IMR-90 (cell line): ENCODE measurements around the gene BMP8A. TPM values are rescaled to one million over a fixed set of nuclear protein-coding genes. Genes with fewer than 3 reads are reported as not detected.
A peak's percentile ranks its signal among the peaks of the same experiment; 100 is the strongest.

Experiments used
- ATAC-seq: fragments of 200-7000 bp; cut with Tn5 transposase; 2 replicates; pipeline ENCODE4 v1.9.1; 2020; ENCODE audit warnings: low read depth, mild to moderate bottlenecking, moderate library complexity
- BruUV-seq: library from RNA; stranded (reverse); fragments of 400-500 nt; replicated peaks from 2 replicates; lab custom pipeline; 2021; lab: Mats Ljungman, UMichigan
- CTCF ChIA-PET: fragments of 300-600 bp; formaldehyde crosslinking; extraction: SDS; loops from one replicate; lab custom pipeline; 2021; ENCODE audit warnings: antibody characterized with exemption; lab: Yijun Ruan, JAX
- POLR2A ChIA-PET: fragments of 300-600 bp; sonication (Branson Sonifier 250); formaldehyde crosslinking; loops from one replicate; lab custom pipeline; 2022; ENCODE audit warnings: antibody characterized with exemption; ENCODE audit not compliant: unreplicated experiment; lab: Charles Lee
- DNase-seq: peaks from one replicate; pipeline ENCODE4 v3.0.0; 2013
- H2AFZ ChIP-seq: replicated peaks from 2 replicates; pipeline ENCODE3; 2013; ENCODE audit warnings: low read length, mild to moderate bottlenecking; ENCODE audit not compliant: poor library complexity
- H2AK5ac ChIP-seq: 2 replicates; pipeline ENCODE4 v1.6.1; 2013; ENCODE audit warnings: low read depth, low read length, inconsistent platforms
- H2AK9ac ChIP-seq: replicated peaks from 2 replicates; pipeline ENCODE3; 2013; ENCODE audit warnings: mild to moderate bottlenecking, low read depth, low read length, moderate library complexity; ENCODE audit not compliant: poor library complexity
- H2BK120ac ChIP-seq: 2 replicates; pipeline ENCODE4 v1.6.1; 2013; ENCODE audit warnings: low read depth, low read length, inconsistent platforms
- H2BK15ac ChIP-seq: 3 replicates; pipeline ENCODE4 v1.6.1; 2013; ENCODE audit warnings: low read depth, low read length, inconsistent platforms
- H2BK20ac ChIP-seq: 2 replicates; pipeline ENCODE4 v1.6.1; 2013; ENCODE audit warnings: low read depth, mild to moderate bottlenecking, inconsistent platforms, low read length, moderate library complexity
- H2BK5ac ChIP-seq: 2 replicates; pipeline ENCODE4 v1.6.1; 2013; ENCODE audit warnings: mild to moderate bottlenecking, low read depth, low read length, inconsistent platforms; ENCODE audit not compliant: poor library complexity, severe bottlenecking
- H3K14ac ChIP-seq: replicated peaks from 2 replicates; pipeline ENCODE4 v1.6.1; 2013; ENCODE audit warnings: low read depth, low read length, inconsistent platforms
- H3K18ac ChIP-seq: 2 replicates; pipeline ENCODE4 v1.6.1; 2013; ENCODE audit warnings: low read depth, low read length, control low read depth
- H3K23ac ChIP-seq: 2 replicates; pipeline ENCODE4 v1.6.1; 2013; ENCODE audit warnings: low read depth, low read length, inconsistent platforms
- H3K27ac ChIP-seq: 2 replicates; pipeline ENCODE4 v1.5.1; 2013; ENCODE audit warnings: mild to moderate bottlenecking, control low read depth, low read length; ENCODE audit not compliant: insufficient read depth
- H3K27me3 ChIP-seq: 2 replicates; pipeline ENCODE4 v1.6.1; 2013; ENCODE audit warnings: low read length; ENCODE audit not compliant: control insufficient read depth, insufficient read depth
- H3K36me3 ChIP-seq: 2 replicates; pipeline ENCODE4 v1.6.1; 2013; ENCODE audit warnings: low read length, mixed read lengths; ENCODE audit not compliant: control insufficient read depth, insufficient read depth
- H3K4ac ChIP-seq: 2 replicates; pipeline ENCODE4 v1.6.1; 2013; ENCODE audit warnings: low read depth, low read length, inconsistent platforms
- H3K4me1 ChIP-seq: 2 replicates; pipeline ENCODE4 v1.6.1; 2013; ENCODE audit warnings: low read length, mixed read lengths; ENCODE audit not compliant: control insufficient read depth, insufficient read depth
- H3K4me2 ChIP-seq: 2 replicates; pipeline ENCODE4 v1.6.1; 2013; ENCODE audit warnings: low read depth, mild to moderate bottlenecking, control low read depth, low read length, moderate library complexity
- H3K4me3 ChIP-seq: 2 replicates; pipeline ENCODE4 v1.5.1; 2013; ENCODE audit warnings: low read depth, mild to moderate bottlenecking, control low read depth, low read length, moderate library complexity; ENCODE audit not compliant: insufficient read depth
- H3K56ac ChIP-seq: 2 replicates; pipeline ENCODE4 v1.6.1; 2013; ENCODE audit warnings: low read length, inconsistent platforms; ENCODE audit not compliant: insufficient read depth; ENCODE audit errors: extremely low read depth
- H3K79me1 ChIP-seq, 2 experiments: 2 replicates each; pipeline ENCODE4 v1.6.1; 2013; ENCODE audit warnings: low read length in 2 of 2, inconsistent platforms in 1 of 2, low read depth in 1 of 2
- H3K9ac ChIP-seq: 2 replicates; pipeline ENCODE4 v1.6.1; 2013; ENCODE audit warnings: low read depth, low read length, control low read depth
- H3K9me1 ChIP-seq: 2 replicates; pipeline ENCODE4 v1.6.1; 2013; ENCODE audit warnings: low read length, inconsistent platforms; ENCODE audit not compliant: insufficient read depth
- H3K9me3 ChIP-seq: 2 replicates; pipeline ENCODE4 v1.6.1; 2013; ENCODE audit warnings: low read length; ENCODE audit not compliant: control insufficient read depth, insufficient read depth
- H4K20me1 ChIP-seq: 2 replicates; pipeline ENCODE4 v1.6.1; 2013; ENCODE audit warnings: low read length, inconsistent platforms; ENCODE audit not compliant: insufficient read depth
- H4K5ac ChIP-seq: 2 replicates; pipeline ENCODE4 v1.6.1; 2013; ENCODE audit warnings: mild to moderate bottlenecking, low read depth, low read length, control low read depth
- H4K8ac ChIP-seq, 2 experiments: 2 replicates each; pipeline ENCODE4 v1.6.1; 2013; ENCODE audit warnings: low read depth in 2 of 2, low read length in 2 of 2, control low read depth in 1 of 2, inconsistent platforms in 1 of 2
- H4K91ac ChIP-seq: 2 replicates; pipeline ENCODE4 v1.6.1; 2013; ENCODE audit warnings: low read depth, low read length, inconsistent platforms; ENCODE audit not compliant: insufficient read depth
- BHLHE40 ChIP-seq: fragments of 150-350 bp; IDR thresholded peaks from 2 replicates; pipeline ENCODE4 v1.6.1; 2016; ENCODE audit warnings: mild to moderate bottlenecking, low read depth, low read length
- CEBPB ChIP-seq: IDR thresholded peaks from 2 replicates; pipeline ENCODE4 v1.6.1; 2012; ENCODE audit warnings: low read depth, low read length, improper control_type of control experiment
- FOS ChIP-seq: fragments of 150-350 bp; IDR thresholded peaks from 2 replicates; pipeline ENCODE4 v1.6.1; 2016; ENCODE audit warnings: low read depth, low read length
- MAFK ChIP-seq: IDR thresholded peaks from 2 replicates; pipeline ENCODE4 v1.6.1; 2012; ENCODE audit warnings: low read depth, low read length, improper control_type of control experiment
- MAZ ChIP-seq: IDR thresholded peaks from 2 replicates; pipeline ENCODE4 v1.6.1; 2012; ENCODE audit warnings: low read depth, mild to moderate bottlenecking, low read length, improper control_type of control experiment, moderate library complexity, borderline replicate concordance
- RAD21 ChIP-seq: IDR thresholded peaks from 2 replicates; pipeline ENCODE4 v1.6.1; 2012; ENCODE audit warnings: low read length, improper control_type of control experiment
- SMC3 ChIP-seq: fragments of 150-350 bp; IDR thresholded peaks from 2 replicates; pipeline ENCODE4 v1.6.1; 2016; ENCODE audit warnings: low read depth, mild to moderate bottlenecking, antibody characterized with exemption, low read length, moderate library complexity
- WGBS, 2 experiments: methylation state at CpG; one replicate each; pipeline versions ENCODE4 v1.1.5 to v1.1.7; 2013; ENCODE audit warnings: missing lambda C conversion rate in 2 of 2; ENCODE audit not compliant: insufficient read length in 1 of 2; ENCODE audit errors: extremely low coverage in 2 of 2; 5-methylcytosine and 5-hydroxymethylcytosine counted together
- dilution Hi-C: fragments of 300-500 bp; cut with HindIII; formaldehyde crosslinking; loops from one replicate; pipeline ENCODE4 v1.14.3; 2018; ENCODE audit warnings: low sequenced_read_pairs; ENCODE audit not compliant: unreplicated experiment
- in situ Hi-C: fragments of 300-500 bp; cut with MboI; formaldehyde crosslinking; loops from 3 replicates; pipeline ENCODE4 v1.14.3; 2019; ENCODE audit warnings: low sequenced_read_pairs, inconsistent platforms, mixed read lengths
- intact Hi-C: fragments of 100-400 bp; cut with micrococcal nuclease; formaldehyde crosslinking; loops from 2 replicates; pipeline ENCODE4 v1.10.0; 2022
- polyA plus RNA-seq, 3 experiments: library from polyadenylated mRNA; depleted of rRNA; stranded (reverse); fragments of >200 nt; gene quantifications; 2 replicates each; pipeline ENCODE4 v1.2.3, GENCODE V29; 2012; ENCODE audit warnings: low replicate concordance in 1 of 3
- total RNA-seq: library from RNA; depleted of rRNA; stranded (reverse); fragments of >200 nt; gene quantifications from 2 replicates; pipeline ENCODE4 v1.2.3, GENCODE V29; 2012
- TF ChIP-seq, protein P1 (sequence below): fragments of 150-350 bp; IDR thresholded peaks from 2 replicates; pipeline ENCODE4 v1.6.1; 2017; ENCODE audit warnings: mild to moderate bottlenecking, antibody characterized with exemption, low read length, low read depth

The BMP8A gene
- total and polyA plus RNA-seq, 2 of the 4 experiments (the other 2 are of a cell fraction): not detected

GRCh38 chr1:39453603-39454002 is 37.8 kb upstream of the BMP8A start:
- Histone ChIP-seq H3K9me1 (peaks cover 19% of the 10 kb centered on the region), H3K4ac (no peak overlapping the region; the same call in 1 of the 2 replicates), H2AK9ac (no peak overlapping the region), H3K9ac (no peak overlapping the region), H3K23ac (no peak overlapping the region), H4K91ac (no peak overlapping the region), H3K56ac (no peak overlapping the region), H4K5ac (no peak overlapping the region), H3K4me1 (peaks cover 12% of the 10 kb centered on the region), H3K9me3 (no peaks in the 10 kb centered on the region), H3K18ac (no peak overlapping the region), H4K8ac (0 out of 4 replicates have a peak overlapping the region, but pooled peaks of 1 of the 2 experiments have one; percentile 37), H3K36me3 (peaks cover 74% of the 10 kb centered on the region), H2AFZ (no peak overlapping the region), H3K27me3 (no peaks in the 10 kb centered on the region), H2BK15ac (0 out of 3 replicates have a peak overlapping the region, but pooled peaks have one; percentile 9), H2BK5ac (peak overlapping the region; percentile 48), H2BK120ac (peak overlapping the region; percentile 24; the same call in 1 of the 2 replicates), H3K27ac (no peak overlapping the region), H3K4me2 (no peak overlapping the region), H4K20me1 (peaks cover 7% of the 10 kb centered on the region; the same call in 1 of the 2 replicates), H2BK20ac (0 out of 2 replicates have a peak overlapping the region, but pooled peaks have one; percentile 3), H3K4me3 (no peak overlapping the region), H3K14ac (no peak overlapping the region), H2AK5ac (no peak overlapping the region), H3K79me1 (peaks cover 39 to 70% of the 10 kb centered on the region in 2 experiments)
- TF ChIP-seq MAZ: no peak
- no peak for TF ChIP-seq SMC3
- peak; percentile 97 for TF ChIP-seq CEBPB
- TF ChIP-seq RAD21: no peak
- no peak for TF ChIP-seq BHLHE40
- TF ChIP-seq, protein P1, sequence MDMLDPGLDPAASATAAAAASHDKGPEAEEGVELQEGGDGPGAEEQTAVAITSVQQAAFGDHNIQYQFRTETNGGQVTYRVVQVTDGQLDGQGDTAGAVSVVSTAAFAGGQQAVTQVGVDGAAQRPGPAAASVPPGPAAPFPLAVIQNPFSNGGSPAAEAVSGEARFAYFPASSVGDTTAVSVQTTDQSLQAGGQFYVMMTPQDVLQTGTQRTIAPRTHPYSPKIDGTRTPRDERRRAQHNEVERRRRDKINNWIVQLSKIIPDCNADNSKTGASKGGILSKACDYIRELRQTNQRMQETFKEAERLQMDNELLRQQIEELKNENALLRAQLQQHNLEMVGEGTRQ: no peak
- no peak for TF ChIP-seq FOS
- TF ChIP-seq MAFK: no peak
- dilution Hi-C loops: loop anchor here (25.0 kb wide), 1 partner anchor 91 kb away; no protein-coding TSS in a partner anchor
- ATAC-seq: 0 out of 2 replicates have a peak, but pooled peaks have one; percentile 8
- POLR2A ChIA-PET: no interaction called here
- peak; percentile 80 for DNase-seq
- intact Hi-C loops: no loop called here
- no CpG with 5 or more reads among the region's 8 CpGs for WGBS, 2 experiments
- BruUV-seq: no TSS peak
- CTCF ChIA-PET: no interaction called here
- in situ Hi-C loops: no loop called here
